Activated naive CD8-positive, alpha-beta T cell treated with anti-CD3 and anti-CD28 coated beads for 36 hours (primary cell): ENCODE results near the gene SNRNP27. TPM values are rescaled to one million over a fixed set of nuclear protein-coding genes. Genes with fewer than 3 reads are reported as not detected.

Experiments used
- DNase-seq: peaks from one replicate; pipeline ENCODE4 v3.0.0; 2021
- H3K27ac Mint-ChIP-seq: one replicate; pipeline ENCODE4 v1.8.0; 2022; ENCODE audit warnings: mild to moderate bottlenecking, moderate library complexity, mixed read lengths
- H3K27me3 Mint-ChIP-seq: one replicate; pipeline ENCODE4 v1.8.0; 2022; ENCODE audit warnings: mild to moderate bottlenecking, mixed read lengths
- H3K36me3 Mint-ChIP-seq: one replicate; pipeline ENCODE4 v1.8.0; 2021; ENCODE audit warnings: mild to moderate bottlenecking, mixed read lengths
- H3K4me1 Mint-ChIP-seq: one replicate; pipeline ENCODE4 v1.8.0; 2021; ENCODE audit warnings: mixed read lengths
- H3K4me3 Mint-ChIP-seq: one replicate; pipeline ENCODE4 v1.8.0; 2022; ENCODE audit warnings: mild to moderate bottlenecking, moderate library complexity, mixed read lengths
- H3K9me3 Mint-ChIP-seq: one replicate; pipeline ENCODE4 v1.8.0; 2022; ENCODE audit warnings: mixed read lengths
- total RNA-seq, 2 experiments: library from RNA; stranded (reverse); gene quantifications; one replicate each; pipeline ENCODE4 v1.2.3, GENCODE V29; 2021

Gene SNRNP27
- total RNA-seq, 2 experiments from 2014 or later, result 61.0 to 61.8 TPM

- H3K27me3 Mint-ChIP-seq, result no peaks in the 10 kb centered on the region
- no peak overlapping the region for H3K4me3 Mint-ChIP-seq
- peaks cover 10% of the 10 kb centered on the region for H3K36me3 Mint-ChIP-seq
- H3K4me1 Mint-ChIP-seq, result peaks cover 18% of the 10 kb centered on the region
- H3K9me3 Mint-ChIP-seq, result no peaks in the 10 kb centered on the region
- DNase-seq, result no peak
- peak overlapping the region; percentile 4 for H3K27ac Mint-ChIP-seq
Observed at GRCh38 chr2:69933839-69934613, 40.3 kb downstream of the SNRNP27 start.

GRCh38 chr2:69934614-69934908, 40.8 kb downstream of the SNRNP27 start:
- Mint-ChIP-seq H3K27ac (peak overlapping the region; percentile 4), H3K27me3 (no peaks in the 10 kb centered on the region), H3K4me1 (peaks cover 18% of the 10 kb centered on the region), H3K9me3 (no peaks in the 10 kb centered on the region), H3K4me3 (no peak overlapping the region), H3K36me3 (peaks cover 11% of the 10 kb centered on the region)
- no peak for DNase-seq

- Mint-ChIP-seq H3K27me3 (no peaks in the 10 kb centered on the region), H3K9me3 (no peaks in the 10 kb centered on the region), H3K4me3 (no peak overlapping the region), H3K27ac (no peak overlapping the region), H3K36me3 (peaks cover 13% of the 10 kb centered on the region), H3K4me1 (peaks cover 18% of the 10 kb centered on the region)
- no peak for DNase-seq
Observed at GRCh38 chr2:69935011-69935410, 41.3 kb downstream of the SNRNP27 start.

- Mint-ChIP-seq H3K27ac (peak overlapping the region; percentile 26), H3K36me3 (peaks cover 13% of the 10 kb centered on the region)
- no peak for DNase-seq
Observed at GRCh38 chr2:69936906-69937305, 43.1 kb downstream of the SNRNP27 start.

GRCh38 chr2:69937968-69938367, 44.2 kb downstream of the SNRNP27 start:
- peaks cover 13% of the 10 kb centered on the region for H3K36me3 Mint-ChIP-seq
- no peaks in the 10 kb centered on the region for H3K9me3 Mint-ChIP-seq
- H3K27ac Mint-ChIP-seq, result no peak overlapping the region
- no peaks in the 10 kb centered on the region for H3K27me3 Mint-ChIP-seq
- no peak for DNase-seq
- no peak overlapping the region for H3K4me3 Mint-ChIP-seq
- H3K4me1 Mint-ChIP-seq, result peaks cover 11% of the 10 kb centered on the region

More at GRCh38 chr2:69936906-69937305, 43.1 kb downstream of the SNRNP27 start:
- Mint-ChIP-seq H3K4me3 (no peak overlapping the region), H3K27me3 (no peaks in the 10 kb centered on the region), H3K4me1 (peaks cover 14% of the 10 kb centered on the region), H3K9me3 (no peaks in the 10 kb centered on the region)

- H3K27ac Mint-ChIP-seq, result no peak overlapping the region
Observed at GRCh38 chr2:69939722-69940121, 46.0 kb downstream of the SNRNP27 start.

GRCh38 chr2:69940691-69941090, 46.9 kb downstream of the SNRNP27 start:
- peaks cover 13% of the 10 kb centered on the region for H3K36me3 Mint-ChIP-seq
- no peaks in the 10 kb centered on the region for H3K27me3 Mint-ChIP-seq
- H3K4me3 Mint-ChIP-seq, result no peak overlapping the region
- H3K27ac Mint-ChIP-seq, result no peak overlapping the region
- H3K4me1 Mint-ChIP-seq, result peaks cover 21% of the 10 kb centered on the region
- H3K9me3 Mint-ChIP-seq, result no peaks in the 10 kb centered on the region
- DNase-seq, result no peak

More at GRCh38 chr2:69939722-69940121, 46.0 kb downstream of the SNRNP27 start:
- DNase-seq, result no peak
- Mint-ChIP-seq H3K4me3 (no peak overlapping the region), H3K36me3 (peaks cover 13% of the 10 kb centered on the region), H3K27me3 (no peaks in the 10 kb centered on the region), H3K4me1 (peaks cover 14% of the 10 kb centered on the region), H3K9me3 (no peaks in the 10 kb centered on the region)

- Mint-ChIP-seq H3K9me3 (peaks cover 1% of the 10 kb centered on the region), H3K27me3 (no peaks in the 10 kb centered on the region), H3K36me3 (peaks cover 12% of the 10 kb centered on the region), H3K4me3 (no peak overlapping the region), H3K4me1 (peaks cover 42% of the 10 kb centered on the region), H3K27ac (no peak overlapping the region)
- DNase-seq, result no peak
Observed at GRCh38 chr2:69943000-69943842, 49.5 kb downstream of the SNRNP27 start.

- DNase-seq, result no peak
- peaks cover 42% of the 10 kb centered on the region for H3K4me1 Mint-ChIP-seq
- peaks cover 6% of the 10 kb centered on the region for H3K36me3 Mint-ChIP-seq
- no peak overlapping the region for H3K27ac Mint-ChIP-seq
- H3K4me3 Mint-ChIP-seq, result no peak overlapping the region
- H3K27me3 Mint-ChIP-seq, result no peaks in the 10 kb centered on the region
- peaks cover 1% of the 10 kb centered on the region for H3K9me3 Mint-ChIP-seq
Observed at GRCh38 chr2:69943843-69944525, 50.2 kb downstream of the SNRNP27 start.

GRCh38 chr2:69944756-69945155, 51.0 kb downstream of the SNRNP27 start:
- H3K27ac Mint-ChIP-seq, result no peak overlapping the region
- peaks cover 42% of the 10 kb centered on the region for H3K4me1 Mint-ChIP-seq
- no peak overlapping the region for H3K4me3 Mint-ChIP-seq
- H3K27me3 Mint-ChIP-seq, result no peaks in the 10 kb centered on the region
- no peak for DNase-seq
- H3K9me3 Mint-ChIP-seq, result peaks cover 1% of the 10 kb centered on the region
- peaks cover 2% of the 10 kb centered on the region for H3K36me3 Mint-ChIP-seq

GRCh38 chr2:69945441-69945840, 51.7 kb downstream of the SNRNP27 start:
- Mint-ChIP-seq H3K4me1 (peaks cover 42% of the 10 kb centered on the region), H3K4me3 (no peak overlapping the region), H3K36me3 (peaks cover 2% of the 10 kb centered on the region), H3K27ac (peak overlapping the region; percentile 47), H3K9me3 (peaks cover 1% of the 10 kb centered on the region), H3K27me3 (no peaks in the 10 kb centered on the region)
- no peak for DNase-seq

GRCh38 chr2:69945941-69946340, 52.2 kb downstream of the SNRNP27 start:
- Mint-ChIP-seq H3K4me1 (peaks cover 42% of the 10 kb centered on the region), H3K9me3 (peaks cover 1% of the 10 kb centered on the region), H3K4me3 (no peak overlapping the region), H3K27me3 (no peaks in the 10 kb centered on the region), H3K27ac (peak overlapping the region; percentile 47), H3K36me3 (peaks cover 2% of the 10 kb centered on the region)
- no peak for DNase-seq

- Mint-ChIP-seq H3K36me3 (peaks cover 2% of the 10 kb centered on the region), H3K4me1 (peaks cover 40% of the 10 kb centered on the region), H3K9me3 (peaks cover 1% of the 10 kb centered on the region), H3K27ac (no peak overlapping the region), H3K27me3 (no peaks in the 10 kb centered on the region), H3K4me3 (no peak overlapping the region)
- peak; percentile 51 for DNase-seq
Observed at GRCh38 chr2:69946351-69947324, 52.9 kb downstream of the SNRNP27 start.

- Mint-ChIP-seq H3K4me1 (peaks cover 41% of the 10 kb centered on the region), H3K36me3 (peaks cover 2% of the 10 kb centered on the region), H3K4me3 (no peak overlapping the region), H3K27me3 (no peaks in the 10 kb centered on the region), H3K27ac (no peak overlapping the region), H3K9me3 (peaks cover 1% of the 10 kb centered on the region)
- no peak for DNase-seq
Observed at GRCh38 chr2:69947325-69947931, 53.7 kb downstream of the SNRNP27 start.
